PFSK-1 (cell line): ENCODE results near the gene TMEM131.

Experiments used
- FOXP2 ChIP-seq: optimal IDR thresholded peaks from 2 replicates; pipeline ENCODE3; 2011; ENCODE audit warnings: borderline replicate concordance, control low read depth, inconsistent platforms; ENCODE audit not compliant: insufficient read depth; ENCODE audit errors: extremely low read length, extremely low read depth
- POLR2AphosphoS5 ChIP-seq: IDR thresholded peaks from 2 replicates; pipeline ENCODE4 v1.6.1; 2012; ENCODE audit warnings: low read depth, mild to moderate bottlenecking, control low read depth, low read length, moderate library complexity
- SIN3A ChIP-seq: IDR thresholded peaks from 2 replicates; pipeline ENCODE4 v1.6.1; 2012; ENCODE audit warnings: mild to moderate bottlenecking, low read length, moderate library complexity, borderline replicate concordance; ENCODE audit not compliant: insufficient read depth
- TAF1 ChIP-seq: IDR thresholded peaks from 2 replicates; pipeline ENCODE4 v1.6.1; 2012; ENCODE audit warnings: low read length, control low read depth, borderline replicate concordance; ENCODE audit not compliant: insufficient read depth
- TF ChIP-seq, protein P1 (sequence below), 2 experiments: IDR thresholded peaks; 2 replicates each; pipeline versions ENCODE4 v1.6.1 to v1.8.0; 2011 to 2012; ENCODE audit warnings: low read depth in 2 of 2, low read length in 2 of 2, control low read depth in 1 of 2, inconsistent platforms in 1 of 2, mild to moderate bottlenecking in 1 of 2, moderate library complexity in 1 of 2; ENCODE audit not compliant: insufficient read depth in 1 of 2

The TMEM131 gene

DNA sequence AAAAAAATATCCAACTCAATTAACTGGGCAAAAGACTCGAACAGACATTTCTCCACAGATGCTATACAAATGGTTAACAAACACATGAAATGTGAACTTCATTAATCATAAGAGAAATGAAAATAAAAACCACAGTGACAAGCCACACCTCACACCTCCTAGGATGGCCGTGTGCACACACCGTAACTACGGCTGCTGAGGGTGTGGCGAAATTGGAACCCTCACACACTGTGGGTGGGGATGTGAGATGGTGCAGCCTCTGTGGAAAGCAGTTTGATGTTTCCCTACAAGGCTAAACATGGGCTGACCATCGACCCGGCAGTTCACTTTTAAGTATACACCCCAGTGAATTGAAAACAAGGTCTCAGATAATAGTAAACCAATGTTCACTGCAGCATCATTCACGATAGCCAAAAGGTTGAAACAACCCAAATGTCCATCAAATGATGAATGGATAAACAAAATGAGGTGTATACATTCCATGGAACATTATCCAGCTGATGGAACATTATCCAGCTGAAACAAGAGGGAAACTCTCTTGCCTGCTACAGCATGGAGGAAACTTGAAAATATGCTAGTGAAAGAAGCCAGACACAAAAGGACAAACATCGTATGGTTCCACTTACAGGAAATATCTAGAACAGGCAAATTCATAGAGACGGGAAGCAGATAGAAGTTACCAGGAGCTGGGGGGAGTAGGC, 250.1 kb downstream of the TMEM131 start:
- no peak for TF ChIP-seq TAF1
- TF ChIP-seq SIN3A: no peak
- TF ChIP-seq, protein P1, sequence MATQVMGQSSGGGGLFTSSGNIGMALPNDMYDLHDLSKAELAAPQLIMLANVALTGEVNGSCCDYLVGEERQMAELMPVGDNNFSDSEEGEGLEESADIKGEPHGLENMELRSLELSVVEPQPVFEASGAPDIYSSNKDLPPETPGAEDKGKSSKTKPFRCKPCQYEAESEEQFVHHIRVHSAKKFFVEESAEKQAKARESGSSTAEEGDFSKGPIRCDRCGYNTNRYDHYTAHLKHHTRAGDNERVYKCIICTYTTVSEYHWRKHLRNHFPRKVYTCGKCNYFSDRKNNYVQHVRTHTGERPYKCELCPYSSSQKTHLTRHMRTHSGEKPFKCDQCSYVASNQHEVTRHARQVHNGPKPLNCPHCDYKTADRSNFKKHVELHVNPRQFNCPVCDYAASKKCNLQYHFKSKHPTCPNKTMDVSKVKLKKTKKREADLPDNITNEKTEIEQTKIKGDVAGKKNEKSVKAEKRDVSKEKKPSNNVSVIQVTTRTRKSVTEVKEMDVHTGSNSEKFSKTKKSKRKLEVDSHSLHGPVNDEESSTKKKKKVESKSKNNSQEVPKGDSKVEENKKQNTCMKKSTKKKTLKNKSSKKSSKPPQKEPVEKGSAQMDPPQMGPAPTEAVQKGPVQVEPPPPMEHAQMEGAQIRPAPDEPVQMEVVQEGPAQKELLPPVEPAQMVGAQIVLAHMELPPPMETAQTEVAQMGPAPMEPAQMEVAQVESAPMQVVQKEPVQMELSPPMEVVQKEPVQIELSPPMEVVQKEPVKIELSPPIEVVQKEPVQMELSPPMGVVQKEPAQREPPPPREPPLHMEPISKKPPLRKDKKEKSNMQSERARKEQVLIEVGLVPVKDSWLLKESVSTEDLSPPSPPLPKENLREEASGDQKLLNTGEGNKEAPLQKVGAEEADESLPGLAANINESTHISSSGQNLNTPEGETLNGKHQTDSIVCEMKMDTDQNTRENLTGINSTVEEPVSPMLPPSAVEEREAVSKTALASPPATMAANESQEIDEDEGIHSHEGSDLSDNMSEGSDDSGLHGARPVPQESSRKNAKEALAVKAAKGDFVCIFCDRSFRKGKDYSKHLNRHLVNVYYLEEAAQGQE (IDR thresholded peaks at IDR 0.05; ENCODE audit: insufficient read depth in 1 of 2, low read depth in 2 of 2, low read length in 2 of 2): no peak
- no peak for TF ChIP-seq POLR2AphosphoS5
- TF ChIP-seq FOXP2: no peak

DNA sequence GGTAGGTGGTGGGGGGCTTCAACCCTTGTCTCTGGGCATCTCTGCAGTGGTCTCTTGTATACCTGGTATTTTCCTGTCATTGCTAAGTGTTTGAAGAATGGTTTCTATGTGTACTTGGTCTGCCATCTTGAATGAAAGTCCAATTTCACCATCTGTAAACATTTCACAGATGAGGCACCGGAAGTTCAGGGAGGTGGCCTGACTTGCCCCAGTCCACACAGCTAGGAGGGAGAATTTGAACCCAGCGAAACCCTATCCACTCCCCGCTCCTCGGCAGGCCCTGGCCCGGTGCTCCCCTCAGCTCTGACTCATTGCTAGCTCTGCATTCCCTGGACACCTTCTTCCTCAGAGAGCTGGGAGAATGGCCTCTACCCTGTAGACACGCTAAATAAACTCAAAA, 251.8 kb downstream of the TMEM131 start:
- TF ChIP-seq, protein P1 (IDR thresholded peaks at IDR 0.05; ENCODE audit: insufficient read depth in 1 of 2, low read depth in 2 of 2, low read length in 2 of 2): no peak
- TF ChIP-seq POLR2AphosphoS5 (no peak), TAF1 (no peak), SIN3A (no peak), FOXP2 (no peak)

DNA sequence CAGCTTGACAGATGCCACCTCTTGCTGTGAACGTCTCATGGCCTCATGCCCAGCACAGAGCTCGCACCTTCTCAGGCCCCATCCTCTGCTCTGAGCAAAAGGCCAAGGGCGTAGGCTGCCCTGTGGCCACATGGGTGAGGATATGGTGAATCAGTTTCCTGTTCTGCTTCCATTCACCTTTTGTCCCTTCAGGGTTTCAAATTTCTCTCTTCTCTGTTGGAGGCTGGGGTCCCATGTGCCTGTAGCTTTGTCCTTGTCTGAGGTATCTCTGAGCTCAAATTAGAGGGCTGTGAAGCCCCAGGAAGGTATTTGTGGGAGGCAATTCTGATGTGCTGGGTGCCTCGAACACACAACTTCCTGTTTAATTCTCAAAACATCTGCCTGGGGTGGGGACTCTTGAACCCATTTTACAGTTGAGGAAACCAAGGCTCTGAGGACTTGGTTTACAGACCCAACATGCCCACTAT, 253.3 kb downstream of the TMEM131 start:
- no peak for TF ChIP-seq TAF1

DNA sequence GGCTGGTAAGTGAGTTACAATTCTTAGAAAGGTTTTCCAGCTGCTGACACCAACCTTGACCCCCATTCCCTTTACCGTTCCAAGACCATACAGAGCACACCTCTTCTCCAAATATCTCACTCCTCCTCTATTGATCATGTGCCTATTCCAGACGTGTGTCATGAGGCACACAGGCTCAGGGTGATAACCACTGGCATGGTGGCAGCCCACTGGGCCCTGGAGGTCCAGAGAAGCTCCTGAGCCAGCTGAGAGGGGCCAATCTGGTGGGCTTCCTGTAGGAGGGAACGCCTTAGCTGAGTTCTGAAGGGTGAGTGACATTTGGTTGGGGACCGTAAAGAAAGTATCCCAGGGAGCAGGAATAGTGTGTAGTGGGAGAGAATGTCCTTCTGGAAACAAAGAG, 254.1 kb downstream of the TMEM131 start:
- no peak for TF ChIP-seq FOXP2
- no peak for TF ChIP-seq POLR2AphosphoS5
- TF ChIP-seq, protein P1 (IDR thresholded peaks at IDR 0.05; ENCODE audit: insufficient read depth in 1 of 2, low read depth in 2 of 2, low read length in 2 of 2): no peak
- no peak for TF ChIP-seq SIN3A

DNA sequence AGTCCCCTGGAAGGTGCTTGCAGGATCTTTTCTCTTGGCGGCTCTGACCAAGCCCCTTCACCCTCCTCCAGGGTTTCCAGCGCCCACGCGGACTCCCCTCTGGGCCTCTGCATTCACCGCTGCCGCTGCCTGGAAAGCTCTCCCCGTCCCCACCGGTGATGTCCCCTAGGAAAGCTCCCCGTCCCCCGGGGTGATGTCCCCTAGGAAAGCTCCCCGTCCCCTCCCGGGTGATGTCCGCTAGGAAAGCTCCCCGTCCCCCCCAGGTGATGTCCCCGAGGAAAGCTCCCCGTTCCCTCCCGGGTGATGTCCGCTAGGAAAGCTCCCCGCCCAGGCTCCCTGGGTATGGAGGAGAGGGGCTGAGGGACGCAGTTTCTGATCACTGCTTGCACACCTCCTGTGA, 254.5 kb downstream of the TMEM131 start:
- TF ChIP-seq POLR2AphosphoS5 (no peak), TAF1 (no peak), FOXP2 (no peak), SIN3A (no peak)
- TF ChIP-seq, protein P1 (IDR thresholded peaks at IDR 0.05; ENCODE audit: insufficient read depth in 1 of 2, low read depth in 2 of 2, low read length in 2 of 2): no peak
